Liver (tissue), 9 donors: ENCODE measurements around the gene PRAF2. TPM values are rescaled to one million over a fixed set of nuclear protein-coding genes. Genes with fewer than 3 reads are reported as not detected.

Experiments
- DNase-seq: peaks from one replicate; pipeline ENCODE4 v3.0.0-alpha.2; 2017; ENCODE audit warnings: low spot score
- H3K27ac ChIP-seq, 2 donors: one replicate each; pipeline ENCODE4 v1.7.0; 2013; ENCODE audit warnings: inconsistent platforms in 2 of 2, low read length in 2 of 2, control low read depth in 1 of 2, low read depth in 1 of 2, mild to moderate bottlenecking in 1 of 2
- H3K27me3 ChIP-seq, 4 donors: one replicate each; pipeline versions ENCODE4 v1.6.1 to v1.7.0; 2013; ENCODE audit warnings: low read length in 3 of 4, inconsistent platforms in 1 of 4, mild to moderate bottlenecking in 1 of 4, moderate library complexity in 1 of 4; ENCODE audit not compliant: control insufficient read depth in 4 of 4, insufficient read depth in 4 of 4
- H3K36me3 ChIP-seq, 4 donors: one replicate each; pipeline versions ENCODE4 v1.6.1 to v1.7.0; 2013; ENCODE audit warnings: low read length in 3 of 4, mild to moderate bottlenecking in 3 of 4, low read depth in 1 of 4, moderate library complexity in 1 of 4; ENCODE audit not compliant: control insufficient read depth in 4 of 4, insufficient read depth in 3 of 4
- H3K4me1 ChIP-seq, 4 donors: one replicate each; pipeline versions ENCODE4 v1.6.1 to v1.7.0; 2013; ENCODE audit warnings: low read length in 3 of 4, mild to moderate bottlenecking in 3 of 4, moderate library complexity in 1 of 4; ENCODE audit not compliant: control insufficient read depth in 4 of 4, insufficient read depth in 4 of 4
- H3K4me3 ChIP-seq, 3 donors: one replicate each; pipeline versions ENCODE4 v1.6.1 to v1.7.0; 2013; ENCODE audit warnings: low read length in 3 of 3, control low read depth in 1 of 3, low read depth in 1 of 3, mild to moderate bottlenecking in 1 of 3
- H3K9ac ChIP-seq, 2 donors: one replicate each; pipeline ENCODE4 v1.7.0; 2013; ENCODE audit warnings: low read length in 2 of 2, mild to moderate bottlenecking in 2 of 2, moderate library complexity in 2 of 2, control low read depth in 1 of 2, low read depth in 1 of 2
- H3K9me3 ChIP-seq, 4 donors: one replicate each; pipeline versions ENCODE4 v1.6.1 to v1.7.0; 2013; ENCODE audit warnings: low read length in 3 of 4; ENCODE audit not compliant: control insufficient read depth in 4 of 4
- EGR1 ChIP-seq, 2 donors: IDR thresholded peaks; 2 replicates each; pipeline ENCODE4 v1.6.1; 2016 to 2018; ENCODE audit warnings: antibody characterized with exemption in 2 of 2, low read depth in 2 of 2
- FOXA1 ChIP-seq: IDR thresholded peaks from 2 replicates; pipeline ENCODE4 v1.6.1; 2016; ENCODE audit warnings: antibody characterized with exemption
- FOXA2 ChIP-seq: IDR thresholded peaks from 2 replicates; pipeline ENCODE4 v1.6.1; 2016; ENCODE audit warnings: antibody characterized with exemption
- GABPA ChIP-seq, 2 donors: IDR thresholded peaks in 1 of 2; conservative IDR thresholded peaks in 1 of 2; 2 replicates each; pipeline ENCODE4 v1.6.1; 2016; ENCODE audit warnings: antibody characterized with exemption in 2 of 2, mild to moderate bottlenecking in 1 of 2, moderate library complexity in 1 of 2
- HNF4A ChIP-seq, 2 donors: conservative IDR thresholded peaks; 2 replicates each; pipeline ENCODE4 v1.6.1; 2016; ENCODE audit warnings: antibody characterized with exemption in 2 of 2, mild to moderate bottlenecking in 2 of 2
- HNF4G ChIP-seq: IDR thresholded peaks from 2 replicates; pipeline ENCODE4 v1.6.1; 2016; ENCODE audit warnings: antibody characterized with exemption
- JUND ChIP-seq, 2 donors: IDR thresholded peaks; 2 replicates each; pipeline ENCODE4 v1.6.1; 2016; ENCODE audit warnings: antibody characterized with exemption in 2 of 2
- NR2F2 ChIP-seq: IDR thresholded peaks from 2 replicates; pipeline ENCODE4 v1.6.1; 2016; ENCODE audit warnings: antibody characterized with exemption
- RAD21 ChIP-seq, 2 donors: IDR thresholded peaks; 2 replicates each; pipeline ENCODE4 v1.6.1; 2016; ENCODE audit warnings: antibody characterized with exemption in 2 of 2, mild to moderate bottlenecking in 2 of 2
- RXRA ChIP-seq, 2 donors: IDR thresholded peaks; 2 replicates each; pipeline ENCODE4 v1.6.1; 2017 to 2018; ENCODE audit warnings: antibody characterized with exemption in 2 of 2, mild to moderate bottlenecking in 1 of 2
- SP1 ChIP-seq: IDR thresholded peaks from 2 replicates; pipeline ENCODE4 v1.6.1; 2018; ENCODE audit warnings: antibody characterized with exemption, mild to moderate bottlenecking
- TAF1 ChIP-seq: conservative IDR thresholded peaks from 2 replicates; pipeline ENCODE4 v1.6.1; 2016; ENCODE audit warnings: antibody characterized with exemption, mild to moderate bottlenecking
- YY1 ChIP-seq: IDR thresholded peaks from 2 replicates; pipeline ENCODE4 v1.6.1; 2016; ENCODE audit warnings: antibody characterized with exemption, mild to moderate bottlenecking
- WGBS: extraction: QIAGEN DNeasy Blood & Tissue Kit; methylation state at CpG from one replicate; pipeline ENCODE4 v1.1.7; 2013; 5-methylcytosine and 5-hydroxymethylcytosine counted together
- polyA plus RNA-seq, 2 donors: library from polyadenylated mRNA; stranded (reverse) in 1 of 2; unstranded in 1 of 2; fragments of 200-250 nt in 1 of 2; fragments of >200 nt in 1 of 2; fragmentation: Nextera tagmentation in 1 of 2; extraction: Ambion mirVana in 1 of 2; gene quantifications; one replicate each; pipeline versions ENCODE4 v1.2.1 to v1.2.3, GENCODE V29; 2013 to 2015
- total RNA-seq, 2 donors: library from RNA; depleted of rRNA; stranded (reverse); fragments of >200 nt; gene quantifications; one replicate each; pipeline ENCODE4 v1.2.3, GENCODE V29; 2014
- TF ChIP-seq, protein P1 (sequence below): IDR thresholded peaks from 2 replicates; pipeline ENCODE4 v1.6.1; 2016; ENCODE audit warnings: antibody characterized with exemption
- TF ChIP-seq, protein P2 (sequence below): IDR thresholded peaks from 2 replicates; pipeline ENCODE4 v1.6.1; 2016; ENCODE audit warnings: antibody characterized with exemption
- TF ChIP-seq, protein P3 (sequence below): IDR thresholded peaks from 2 replicates; pipeline ENCODE4 v1.6.1; 2016; ENCODE audit warnings: antibody characterized with exemption, mild to moderate bottlenecking
- TF ChIP-seq, protein P4 (sequence below): IDR thresholded peaks from 2 replicates; pipeline ENCODE4 v1.6.1; 2016; ENCODE audit warnings: antibody characterized with exemption
- TF ChIP-seq, protein P5 (sequence below): fragments of 150-350 bp; IDR thresholded peaks from 2 replicates; pipeline ENCODE4 v1.5.1; 2017; ENCODE audit warnings: improper control_type of control experiment, low read depth, low read length; ENCODE audit not compliant: missing input control
- donor health status: healthy.
- donor health status: healthy.
- donor health status: healthy.
- donor health status: healthy.
- donor health status: healthy.

Gene PRAF2, protein sequence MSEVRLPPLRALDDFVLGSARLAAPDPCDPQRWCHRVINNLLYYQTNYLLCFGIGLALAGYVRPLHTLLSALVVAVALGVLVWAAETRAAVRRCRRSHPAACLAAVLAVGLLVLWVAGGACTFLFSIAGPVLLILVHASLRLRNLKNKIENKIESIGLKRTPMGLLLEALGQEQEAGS
- total RNA-seq (1 to 10 TPM; 1.4 to 2.1 TPM), polyA plus RNA-seq (1 to 10 TPM; 5.7 to 8.2 TPM)

DNA sequence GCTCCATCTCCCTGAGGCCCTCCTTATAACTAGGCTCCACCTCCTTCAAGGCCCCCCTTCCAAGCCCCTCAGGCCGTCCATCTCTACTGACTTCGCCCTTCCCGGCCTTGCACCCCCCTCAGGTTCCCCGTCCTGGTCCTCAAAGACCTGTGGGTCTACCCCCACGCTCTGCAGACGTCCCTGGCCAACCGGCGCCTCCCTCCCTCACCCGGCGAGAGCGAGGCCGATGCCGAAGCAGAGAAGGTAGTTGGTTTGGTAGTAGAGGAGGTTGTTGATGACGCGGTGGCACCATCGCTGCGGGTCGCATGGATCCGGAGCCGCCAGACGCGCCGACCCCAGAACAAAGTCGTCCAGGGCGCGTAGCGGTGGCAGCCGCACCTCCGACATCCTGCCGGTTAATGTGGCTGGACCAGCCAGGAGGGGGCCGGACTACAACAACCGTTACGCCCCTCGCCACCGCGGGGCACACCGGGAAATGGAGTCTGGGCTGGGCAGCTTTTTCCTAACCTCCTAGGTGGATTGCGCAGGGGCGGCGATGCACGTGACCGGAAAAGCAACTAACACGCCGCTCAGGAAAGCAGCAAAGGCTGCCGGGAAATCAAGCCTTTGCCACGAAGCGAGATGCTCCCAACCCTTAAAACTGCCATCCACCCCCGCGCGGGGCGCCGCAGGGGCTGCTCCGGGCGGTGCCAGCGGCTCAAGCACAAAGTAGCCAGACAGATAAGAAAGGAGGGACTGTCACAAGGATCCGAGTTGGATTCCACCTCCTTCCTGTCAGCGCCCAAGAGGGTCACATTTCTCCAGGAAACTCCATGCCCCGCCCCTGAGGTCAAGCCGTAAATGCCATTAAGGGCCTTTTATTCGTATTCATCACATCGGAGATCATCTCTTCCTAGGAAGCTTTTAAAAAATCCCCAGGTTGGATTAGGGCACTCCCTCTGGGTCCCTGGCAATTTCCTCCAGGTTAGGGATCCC is at the start of gene PRAF2:
PRAF2 (minus strand) TSS at position 402 of the 975 bp plus-strand sequence; CDS start at position 387, 15 bp downstream.
- 3% methylated on average over 61 of the region's 61 CpGs for WGBS
- Histone ChIP-seq H3K9ac (no peak within 1 kb of the TSS), H3K4me1 (peaks cover 3 to 21% (median 11%) of the 10 kb centered on the region in 4 donors)

More for the DNA sequence above, at the start of gene PRAF2:
- TF ChIP-seq RXRA (IDR thresholded peaks at IDR 0.05) (no peak), EGR1 (IDR thresholded peaks at IDR 0.05; ENCODE audit: low read depth in 2 of 2) (peak in 1 of 2 donors; percentile 24), FOXA1 (no peak), RAD21 (IDR thresholded peaks at IDR 0.05) (peak in 1 of 2 donors; percentile 24), GABPA (IDR thresholded peaks at IDR 0.05 in 1 of 2, conservative IDR thresholded peaks at IDR 0.05 in 1 of 2) (peak in 1 of 2 donors; percentile 87), FOXA2 (no peak), NR2F2 (peak; percentile 43), JUND (IDR thresholded peaks at IDR 0.05) (no peak), SP1 (peak; percentile 34), TAF1 (no peak), HNF4G (no peak), YY1 (peak; percentile 84), HNF4A (conservative IDR thresholded peaks at IDR 0.05) (no peak)
- TF ChIP-seq, protein P1, sequence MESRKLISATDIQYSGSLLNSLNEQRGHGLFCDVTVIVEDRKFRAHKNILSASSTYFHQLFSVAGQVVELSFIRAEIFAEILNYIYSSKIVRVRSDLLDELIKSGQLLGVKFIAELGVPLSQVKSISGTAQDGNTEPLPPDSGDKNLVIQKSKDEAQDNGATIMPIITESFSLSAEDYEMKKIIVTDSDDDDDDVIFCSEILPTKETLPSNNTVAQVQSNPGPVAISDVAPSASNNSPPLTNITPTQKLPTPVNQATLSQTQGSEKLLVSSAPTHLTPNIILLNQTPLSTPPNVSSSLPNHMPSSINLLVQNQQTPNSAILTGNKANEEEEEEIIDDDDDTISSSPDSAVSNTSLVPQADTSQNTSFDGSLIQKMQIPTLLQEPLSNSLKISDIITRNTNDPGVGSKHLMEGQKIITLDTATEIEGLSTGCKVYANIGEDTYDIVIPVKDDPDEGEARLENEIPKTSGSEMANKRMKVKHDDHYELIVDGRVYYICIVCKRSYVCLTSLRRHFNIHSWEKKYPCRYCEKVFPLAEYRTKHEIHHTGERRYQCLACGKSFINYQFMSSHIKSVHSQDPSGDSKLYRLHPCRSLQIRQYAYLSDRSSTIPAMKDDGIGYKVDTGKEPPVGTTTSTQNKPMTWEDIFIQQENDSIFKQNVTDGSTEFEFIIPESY: no peak
- TF ChIP-seq, protein P2, sequence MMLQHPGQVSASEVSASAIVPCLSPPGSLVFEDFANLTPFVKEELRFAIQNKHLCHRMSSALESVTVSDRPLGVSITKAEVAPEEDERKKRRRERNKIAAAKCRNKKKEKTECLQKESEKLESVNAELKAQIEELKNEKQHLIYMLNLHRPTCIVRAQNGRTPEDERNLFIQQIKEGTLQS: no peak
- TF ChIP-seq, protein P3, sequence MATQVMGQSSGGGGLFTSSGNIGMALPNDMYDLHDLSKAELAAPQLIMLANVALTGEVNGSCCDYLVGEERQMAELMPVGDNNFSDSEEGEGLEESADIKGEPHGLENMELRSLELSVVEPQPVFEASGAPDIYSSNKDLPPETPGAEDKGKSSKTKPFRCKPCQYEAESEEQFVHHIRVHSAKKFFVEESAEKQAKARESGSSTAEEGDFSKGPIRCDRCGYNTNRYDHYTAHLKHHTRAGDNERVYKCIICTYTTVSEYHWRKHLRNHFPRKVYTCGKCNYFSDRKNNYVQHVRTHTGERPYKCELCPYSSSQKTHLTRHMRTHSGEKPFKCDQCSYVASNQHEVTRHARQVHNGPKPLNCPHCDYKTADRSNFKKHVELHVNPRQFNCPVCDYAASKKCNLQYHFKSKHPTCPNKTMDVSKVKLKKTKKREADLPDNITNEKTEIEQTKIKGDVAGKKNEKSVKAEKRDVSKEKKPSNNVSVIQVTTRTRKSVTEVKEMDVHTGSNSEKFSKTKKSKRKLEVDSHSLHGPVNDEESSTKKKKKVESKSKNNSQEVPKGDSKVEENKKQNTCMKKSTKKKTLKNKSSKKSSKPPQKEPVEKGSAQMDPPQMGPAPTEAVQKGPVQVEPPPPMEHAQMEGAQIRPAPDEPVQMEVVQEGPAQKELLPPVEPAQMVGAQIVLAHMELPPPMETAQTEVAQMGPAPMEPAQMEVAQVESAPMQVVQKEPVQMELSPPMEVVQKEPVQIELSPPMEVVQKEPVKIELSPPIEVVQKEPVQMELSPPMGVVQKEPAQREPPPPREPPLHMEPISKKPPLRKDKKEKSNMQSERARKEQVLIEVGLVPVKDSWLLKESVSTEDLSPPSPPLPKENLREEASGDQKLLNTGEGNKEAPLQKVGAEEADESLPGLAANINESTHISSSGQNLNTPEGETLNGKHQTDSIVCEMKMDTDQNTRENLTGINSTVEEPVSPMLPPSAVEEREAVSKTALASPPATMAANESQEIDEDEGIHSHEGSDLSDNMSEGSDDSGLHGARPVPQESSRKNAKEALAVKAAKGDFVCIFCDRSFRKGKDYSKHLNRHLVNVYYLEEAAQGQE: peak; percentile 53
- TF ChIP-seq, protein P4, sequence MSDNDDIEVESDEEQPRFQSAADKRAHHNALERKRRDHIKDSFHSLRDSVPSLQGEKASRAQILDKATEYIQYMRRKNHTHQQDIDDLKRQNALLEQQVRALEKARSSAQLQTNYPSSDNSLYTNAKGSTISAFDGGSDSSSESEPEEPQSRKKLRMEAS: peak; percentile 87
- TF ChIP-seq, protein P5, sequence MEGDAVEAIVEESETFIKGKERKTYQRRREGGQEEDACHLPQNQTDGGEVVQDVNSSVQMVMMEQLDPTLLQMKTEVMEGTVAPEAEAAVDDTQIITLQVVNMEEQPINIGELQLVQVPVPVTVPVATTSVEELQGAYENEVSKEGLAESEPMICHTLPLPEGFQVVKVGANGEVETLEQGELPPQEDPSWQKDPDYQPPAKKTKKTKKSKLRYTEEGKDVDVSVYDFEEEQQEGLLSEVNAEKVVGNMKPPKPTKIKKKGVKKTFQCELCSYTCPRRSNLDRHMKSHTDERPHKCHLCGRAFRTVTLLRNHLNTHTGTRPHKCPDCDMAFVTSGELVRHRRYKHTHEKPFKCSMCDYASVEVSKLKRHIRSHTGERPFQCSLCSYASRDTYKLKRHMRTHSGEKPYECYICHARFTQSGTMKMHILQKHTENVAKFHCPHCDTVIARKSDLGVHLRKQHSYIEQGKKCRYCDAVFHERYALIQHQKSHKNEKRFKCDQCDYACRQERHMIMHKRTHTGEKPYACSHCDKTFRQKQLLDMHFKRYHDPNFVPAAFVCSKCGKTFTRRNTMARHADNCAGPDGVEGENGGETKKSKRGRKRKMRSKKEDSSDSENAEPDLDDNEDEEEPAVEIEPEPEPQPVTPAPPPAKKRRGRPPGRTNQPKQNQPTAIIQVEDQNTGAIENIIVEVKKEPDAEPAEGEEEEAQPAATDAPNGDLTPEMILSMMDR: peak; percentile 10
- Histone ChIP-seq H3K4me3 (peak within 1 kb of the TSS; percentile 23 to 56 (median 44)), H3K36me3 (peaks cover 5 to 19% (median 7%) of the 10 kb centered on the region in 4 donors), H3K27me3 (no peaks in the 10 kb centered on the region), H3K9me3 (no peaks in the 10 kb centered on the region), H3K27ac (peak within 1 kb of the TSS; percentile 6 to 56)
- peak; percentile 85 for DNase-seq
